ENCODE data around the gene TMEM243. TPM values are rescaled to one million over a fixed set of nuclear protein-coding genes. Genes with fewer than 3 reads are reported as not detected.

The TMEM243 gene
- total RNA-seq, 1 donor from 2014 or later, result 28.1 TPM

- DNase-seq, result no peak
Measured at GRCh38 chr7:87155788-87156187, 63.7 kb downstream of the TMEM243 start.

GRCh38 chr7:87154569-87154968 is 65.0 kb downstream of the TMEM243 start:
- DNase-seq, result no peak

- DNase-seq, result no peak
Measured at GRCh38 chr7:87154166-87154565, 65.4 kb downstream of the TMEM243 start.

GRCh38 chr7:87152897-87153641 is 66.5 kb downstream of the TMEM243 start:
- DNase-seq, result peak; percentile 3

- peak; percentile 96 for DNase-seq
Measured at GRCh38 chr7:87152112-87152896, 67.2 kb downstream of the TMEM243 start, which contains the start of gene DMTF1. TSS of gene DMTF1 (plus strand) at chr7:87152453. CDS start at chr7:87164942, 12,489 bp downstream.

GRCh38 chr7:87151729-87152111 is 67.8 kb downstream of the TMEM243 start:
- DNase-seq, result no peak

- peak; percentile 18 for DNase-seq
Measured at GRCh38 chr7:87151002-87151728, 68.4 kb downstream of the TMEM243 start.

GRCh38 chr7:87148332-87148955 is 71.1 kb downstream of the TMEM243 start:
- DNase-seq, result peak; percentile 35

GRCh38 chr7:87147500-87147899 is 72.0 kb downstream of the TMEM243 start:
- no peak for DNase-seq

- no peak for DNase-seq
Measured at GRCh38 chr7:87146740-87147386, 72.7 kb downstream of the TMEM243 start.

Small RNAs within 50 kb of the gene (small RNA-seq; reads per million reads assigned to genes)
- gene RF00019 (ENCODE audit: low replicate concordance) (not detected), gene RF02271 (ENCODE audit: low replicate concordance) (not detected)

Other genes starting within 250 kb of the TMEM243 start
- gene ELAPOR2, start 160.1 kb downstream of the TMEM243 start, total RNA-seq, result 10.9 TPM
- gene DMTF1, start 67.3 kb downstream of the TMEM243 start, total RNA-seq, result 126 TPM
- 21.8 TPM for gene CROT, start 125.9 kb upstream of the TMEM243 start, total RNA-seq